Epithelial cell of prostate (primary cell): ENCODE results near the gene ADAMTSL3.

Source experiments
- DNase-seq: peaks from one replicate; pipeline ENCODE4 v3.0.0-alpha.2; 2011; ENCODE audit warnings: low read depth, low spot score
- H3K27ac ChIP-seq: fragments of 450-650 bp; 2 replicates; pipeline ENCODE4 v1.5.1; 2017; ENCODE audit warnings: mild to moderate bottlenecking

Gene ADAMTSL3

GRCh38 chr15:83809345-83809744, 155.4 kb downstream of the ADAMTSL3 start:
- peak overlapping the region; percentile 23 for H3K27ac ChIP-seq
- no peak for DNase-seq

GRCh38 chr15:83810110-83810509, 156.2 kb downstream of the ADAMTSL3 start:
- peak overlapping the region; percentile 23 for H3K27ac ChIP-seq
- DNase-seq: peak; percentile 78

GRCh38 chr15:83813682-83814081, 159.8 kb downstream of the ADAMTSL3 start:
- no peak for DNase-seq
- H3K27ac ChIP-seq: no peak overlapping the region

GRCh38 chr15:83815506-83815905, 161.6 kb downstream of the ADAMTSL3 start:
- DNase-seq: no peak
- no peak overlapping the region for H3K27ac ChIP-seq

GRCh38 chr15:83816124-83816883, 162.4 kb downstream of the ADAMTSL3 start:
- DNase-seq: no peak
- H3K27ac ChIP-seq: no peak overlapping the region

- H3K27ac ChIP-seq: no peak overlapping the region
- DNase-seq: no peak
Observed at GRCh38 chr15:83818591-83818990, 164.7 kb downstream of the ADAMTSL3 start.

GRCh38 chr15:83830381-83830780, 176.5 kb downstream of the ADAMTSL3 start:
- no peak overlapping the region for H3K27ac ChIP-seq
- no peak for DNase-seq

GRCh38 chr15:83833569-83833968, 179.6 kb downstream of the ADAMTSL3 start:
- H3K27ac ChIP-seq: no peak overlapping the region
- no peak for DNase-seq

- no peak for DNase-seq
- no peak overlapping the region for H3K27ac ChIP-seq
Observed at GRCh38 chr15:83835479-83835878, 181.6 kb downstream of the ADAMTSL3 start.

- DNase-seq: no peak
- H3K27ac ChIP-seq: no peak overlapping the region
Observed at GRCh38 chr15:83837945-83838571, 184.1 kb downstream of the ADAMTSL3 start.

- H3K27ac ChIP-seq: no peak overlapping the region
- no peak for DNase-seq
Observed at GRCh38 chr15:83838763-83839162, 184.8 kb downstream of the ADAMTSL3 start.

- DNase-seq: no peak
- no peak overlapping the region for H3K27ac ChIP-seq
Observed at GRCh38 chr15:83842281-83842680, 188.4 kb downstream of the ADAMTSL3 start.

GRCh38 chr15:83843471-83843871, 189.5 kb downstream of the ADAMTSL3 start:
- no peak for DNase-seq
- H3K27ac ChIP-seq: no peak overlapping the region

- DNase-seq: no peak
- peak overlapping the region; percentile 54 for H3K27ac ChIP-seq
Observed at GRCh38 chr15:83844742-83845141, 190.8 kb downstream of the ADAMTSL3 start.

- no peak for DNase-seq
- peak overlapping the region; percentile 54 for H3K27ac ChIP-seq
Observed at GRCh38 chr15:83845230-83845629, 191.3 kb downstream of the ADAMTSL3 start.

GRCh38 chr15:83846847-83847246, 192.9 kb downstream of the ADAMTSL3 start:
- no peak overlapping the region for H3K27ac ChIP-seq
- no peak for DNase-seq

- peak overlapping the region; percentile 84 for H3K27ac ChIP-seq
Observed at GRCh38 chr15:83848315-83849050, 194.6 kb downstream of the ADAMTSL3 start.

GRCh38 chr15:83850015-83850414, 196.1 kb downstream of the ADAMTSL3 start:
- H3K27ac ChIP-seq: peak overlapping the region; percentile 71

More at GRCh38 chr15:83848315-83849050, 194.6 kb downstream of the ADAMTSL3 start:
- DNase-seq: peak; percentile 84

GRCh38 chr15:83850501-83851245, 196.8 kb downstream of the ADAMTSL3 start:
- peak overlapping the region; percentile 71 for H3K27ac ChIP-seq
- peak; percentile 57 for DNase-seq

More at GRCh38 chr15:83850015-83850414, 196.1 kb downstream of the ADAMTSL3 start:
- no peak for DNase-seq

- no peak for DNase-seq
- no peak overlapping the region for H3K27ac ChIP-seq
Observed at GRCh38 chr15:83853232-83853631, 199.3 kb downstream of the ADAMTSL3 start.
